Measurements from ENCODE around the gene HOXD8.

The HOXD8 gene

DNA sequence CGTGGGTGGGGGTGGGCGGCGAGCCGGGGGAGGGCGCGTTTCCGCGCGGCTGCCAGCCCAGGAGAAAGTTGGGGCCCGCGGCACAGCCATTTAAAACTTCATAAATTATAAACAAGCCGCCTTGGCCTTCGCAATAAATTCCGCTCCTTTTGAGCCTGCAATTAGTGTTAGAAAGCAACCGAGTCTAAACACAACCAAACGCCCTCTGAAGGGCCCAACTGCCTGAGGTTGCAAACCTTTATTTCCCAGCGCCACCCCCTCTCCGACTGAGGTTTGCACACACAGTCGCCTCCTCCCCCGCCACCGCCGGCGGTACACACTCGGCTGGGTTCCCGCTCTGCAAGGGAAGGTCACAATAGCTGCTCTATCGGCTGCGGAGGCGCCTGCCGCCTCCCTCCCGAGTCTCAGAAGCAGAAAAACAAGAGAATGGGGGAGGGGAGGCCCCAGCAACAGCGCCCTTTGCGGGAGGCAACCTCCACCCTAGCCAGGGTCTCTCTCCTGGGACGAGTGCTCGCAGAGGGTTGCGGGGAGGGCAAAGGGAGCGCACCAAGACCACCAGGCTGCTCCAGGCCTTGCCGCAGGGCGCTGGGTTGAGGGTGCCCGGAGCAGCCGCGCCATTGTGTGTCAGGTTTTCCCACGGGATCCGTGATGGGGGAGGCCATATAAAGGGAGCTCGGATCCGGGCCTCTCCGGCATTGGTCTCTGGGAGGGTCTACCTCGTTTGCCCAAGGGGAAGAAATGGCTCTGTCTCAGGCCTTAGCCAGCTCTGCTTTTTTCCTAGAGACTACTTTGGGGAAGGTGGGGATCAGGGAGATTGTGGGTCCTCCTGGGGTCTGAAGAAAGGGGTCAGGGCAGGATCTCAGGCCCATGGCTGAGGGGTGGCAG is 45.6 kb downstream of the HOXD8 start:
- no peak for DNase-seq

DNA sequence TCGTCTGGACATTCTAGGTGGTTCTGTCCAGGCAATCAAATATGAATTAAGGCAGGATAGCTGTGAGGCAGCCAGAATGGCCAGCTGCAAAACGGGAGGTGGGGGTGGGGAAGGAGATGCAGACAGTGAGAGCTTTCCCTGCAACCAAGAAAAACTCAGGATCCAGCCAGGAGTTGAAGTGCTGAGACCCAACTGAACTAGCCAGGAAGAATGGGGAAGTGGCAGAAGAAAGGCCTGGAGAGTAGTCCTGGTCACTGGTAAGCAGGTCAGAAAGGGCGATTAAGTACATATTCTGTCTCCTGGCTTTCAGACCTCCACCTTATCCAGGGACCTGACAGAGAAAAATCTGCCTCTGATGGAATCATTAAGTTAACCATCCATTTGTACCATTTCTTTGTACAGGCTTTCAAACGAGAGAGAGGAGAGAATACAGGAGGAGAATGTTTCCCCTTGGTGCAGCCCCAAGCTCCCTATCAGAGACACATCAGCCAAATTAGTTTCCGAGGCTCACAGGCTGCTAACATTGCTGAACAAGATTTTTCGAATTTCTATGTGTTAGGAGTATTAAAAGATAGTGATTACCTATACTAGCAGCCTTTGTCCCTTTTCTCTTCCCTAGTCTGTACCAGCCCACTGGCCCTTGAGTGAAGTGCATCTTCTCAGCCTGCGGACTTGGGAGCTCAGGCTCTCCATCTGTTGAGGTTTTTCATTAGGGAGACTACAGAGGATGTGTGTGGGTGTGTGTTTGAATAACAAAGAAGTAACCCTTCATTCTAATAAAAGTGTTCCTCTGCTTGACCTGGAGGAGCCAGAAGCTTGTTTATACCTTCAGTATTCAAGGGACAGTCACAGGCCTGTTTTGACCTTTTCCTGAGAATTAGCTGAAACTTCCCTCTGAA is 46.5 kb downstream of the HOXD8 start:
- no peak for DNase-seq

DNA sequence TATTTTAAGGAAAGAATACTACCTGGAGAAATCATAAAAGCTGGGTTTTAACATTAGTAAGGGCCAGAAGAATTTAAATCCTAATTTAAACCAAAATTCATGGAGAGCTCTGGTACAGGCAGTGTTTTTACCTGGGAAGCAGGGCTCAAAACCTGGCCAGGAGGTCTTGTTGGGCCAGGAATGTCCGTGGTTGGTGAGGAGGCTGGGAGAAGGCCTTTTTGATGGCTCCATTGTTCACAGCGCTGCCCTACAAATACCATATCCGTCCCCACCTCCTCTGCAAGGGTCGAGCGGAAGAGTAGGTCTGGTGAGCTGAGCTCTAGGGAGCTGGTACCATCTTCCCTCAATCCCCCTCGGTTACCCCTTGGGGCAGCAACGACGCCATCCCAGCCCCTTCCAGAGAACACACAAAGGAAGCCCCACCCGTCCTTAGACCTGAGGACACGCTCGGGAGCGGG is 48.1 kb downstream of the HOXD8 start:
- DNase-seq = no peak

DNA sequence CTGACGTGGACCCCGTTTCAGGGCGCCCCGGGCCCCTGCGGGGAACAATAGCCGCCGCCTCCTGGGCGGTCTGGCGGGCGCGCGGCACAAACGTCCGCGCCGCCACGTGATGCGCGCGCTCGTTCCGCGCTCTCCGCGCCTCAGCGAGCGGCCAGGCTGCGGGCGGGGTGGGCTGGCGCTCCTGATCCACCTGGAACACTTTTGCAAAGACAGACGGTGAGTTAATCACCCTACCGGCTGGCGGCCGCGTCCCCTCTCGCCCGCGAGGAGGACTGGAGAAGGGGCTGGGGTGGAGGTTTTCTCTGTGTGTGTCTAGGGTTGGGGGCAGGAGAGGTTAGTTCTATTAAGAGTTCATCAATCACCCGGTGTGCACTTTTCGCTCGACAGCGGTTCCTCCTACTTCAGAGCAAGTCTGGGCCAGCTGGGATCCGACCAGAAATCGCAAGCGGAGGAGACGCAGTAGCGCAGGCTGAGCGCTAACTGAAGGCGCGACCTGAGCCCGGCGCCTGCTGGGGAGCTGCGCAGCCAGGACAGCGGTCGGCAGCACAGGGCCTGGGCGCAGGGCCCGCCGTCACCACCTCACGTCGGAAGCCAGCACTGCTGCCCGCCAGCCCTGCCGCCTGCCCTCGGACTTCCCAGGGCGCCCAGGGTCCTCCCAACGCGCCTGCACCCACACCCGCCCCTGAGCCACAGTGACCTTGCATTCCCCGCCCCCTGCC is 48.7 kb downstream of the HOXD8 start:
- no peak for DNase-seq

DNA sequence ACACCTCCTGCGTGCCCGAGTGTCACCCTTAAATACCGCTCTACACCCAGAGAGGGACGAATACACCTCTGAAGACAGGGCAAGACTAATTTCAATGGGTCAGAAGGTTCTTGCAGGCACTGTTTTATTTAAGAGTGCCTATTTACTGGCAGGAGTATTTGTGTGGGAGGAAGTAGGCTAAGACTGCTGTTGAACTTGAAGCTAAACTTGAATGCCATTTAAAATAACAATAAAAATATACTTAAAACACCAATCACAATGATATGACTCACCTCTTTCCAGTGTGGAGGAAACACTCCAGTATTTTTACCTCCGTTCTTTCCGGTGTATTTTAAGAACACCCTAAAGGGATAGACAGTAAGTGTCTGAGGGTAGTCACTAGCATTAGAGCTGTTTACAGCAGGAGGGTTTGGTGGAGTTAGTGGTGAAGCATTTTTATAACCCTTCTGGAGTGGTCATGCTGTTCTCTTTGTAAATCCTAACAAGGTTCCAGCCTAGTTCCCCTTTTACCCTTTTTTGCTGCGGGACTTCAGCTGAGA is 49.3 kb downstream of the HOXD8 start:
- DNase-seq = no peak

DNA sequence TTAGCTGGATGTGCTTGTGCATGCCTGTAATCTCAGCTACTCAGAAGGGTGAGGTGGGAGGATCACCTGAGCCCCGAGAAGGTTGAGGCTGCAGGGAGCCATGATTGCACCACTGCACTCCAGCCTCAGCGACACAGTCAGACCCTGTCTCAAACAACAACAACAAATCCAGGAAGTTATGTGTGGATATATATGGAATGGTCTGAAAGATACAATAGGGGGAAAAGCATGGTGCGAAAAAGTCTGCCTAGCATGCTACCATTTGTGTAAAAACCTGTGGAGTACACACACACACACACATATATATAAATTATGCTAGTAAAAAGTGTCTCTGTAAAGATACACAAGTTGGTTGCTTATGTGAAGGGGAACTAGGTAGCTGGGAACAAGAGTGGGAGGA is 52.0 kb downstream of the HOXD8 start:
- DNase-seq = no peak

All from CD4-positive, alpha-beta T cell treated with Interleukin-4 for 1 hour (primary cell).